AML-193 (cell line): ENCODE results near the gene TUBB4A.
A peak's percentile ranks its signal among the peaks of the same experiment; 100 is the strongest.

Experiments
- DNase-seq, 2 experiments: peaks; one replicate each; lab custom pipeline; 2025; lab: John Stamatoyannopoulos, UW

TUBB4A gene

DNA sequence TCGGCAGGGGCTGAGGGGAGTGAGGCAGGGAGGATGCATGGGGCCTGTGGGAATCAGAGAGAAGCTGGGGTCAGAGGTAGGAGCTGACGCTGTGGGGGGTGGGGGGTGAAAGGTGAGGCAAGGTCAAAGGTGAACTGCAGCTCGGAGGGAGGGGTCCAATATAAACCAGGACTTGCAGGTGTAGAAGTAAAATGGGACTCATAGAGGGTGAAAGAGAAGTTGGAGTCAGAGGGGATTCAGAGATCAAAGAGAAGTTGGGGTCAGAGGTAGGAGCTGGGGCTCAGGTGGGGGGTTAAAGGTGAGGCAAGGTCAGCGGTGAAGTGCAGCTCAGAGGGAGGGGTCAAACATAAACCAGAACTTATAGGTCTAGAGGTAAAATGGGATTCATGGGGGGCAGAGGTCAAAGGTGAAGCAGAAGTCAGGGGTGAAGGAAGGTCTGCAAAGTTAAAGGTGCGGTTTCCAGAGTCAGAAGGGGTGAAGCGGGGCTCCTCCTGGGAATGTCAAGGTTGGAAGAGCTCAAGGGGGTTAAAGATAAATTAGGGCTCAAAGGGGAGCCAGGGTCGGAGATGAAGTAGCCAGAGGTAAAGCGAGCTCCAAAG lies 7.6 kb downstream of the TUBB4A start:
- DNase-seq, result no peak

DNA sequence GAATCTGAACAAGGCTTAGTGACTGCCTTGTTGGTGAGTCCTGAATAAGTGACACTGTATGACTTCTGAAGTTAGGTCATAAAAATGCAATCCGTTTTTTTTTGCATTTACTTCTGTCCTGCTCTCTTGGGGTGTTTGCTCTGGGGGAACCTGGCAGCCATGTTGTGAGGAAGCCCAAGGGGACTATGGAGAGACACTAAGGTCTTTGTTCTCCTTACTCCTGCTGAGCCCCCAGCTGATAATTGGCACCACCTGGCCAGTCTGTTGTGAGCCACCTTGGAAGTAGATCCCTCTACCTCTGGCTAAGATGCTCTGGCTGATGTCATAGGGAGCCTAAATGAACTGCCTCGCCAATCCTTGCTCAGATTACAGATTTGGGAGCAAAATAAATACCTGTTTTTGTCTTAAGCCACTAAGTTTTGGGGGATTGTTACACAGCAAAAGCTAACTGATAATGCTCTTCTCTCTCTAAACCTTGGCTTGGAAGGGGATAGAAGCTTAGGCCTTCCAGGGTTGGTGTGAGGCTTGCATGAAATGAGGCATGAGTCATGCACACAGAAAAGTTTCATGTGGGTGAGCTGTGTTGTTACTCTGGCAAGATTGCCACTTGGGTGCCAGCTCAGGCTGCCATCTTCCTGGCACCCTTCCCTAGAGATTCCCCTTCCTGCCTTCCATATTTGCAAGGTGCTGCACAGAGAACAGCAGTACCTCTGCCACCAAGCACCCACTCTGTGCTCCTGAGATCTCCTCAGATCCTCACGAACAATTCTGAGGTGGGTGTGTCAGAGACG lies 10.1 kb downstream of the TUBB4A start:
- DNase-seq, result no peak

DNA sequence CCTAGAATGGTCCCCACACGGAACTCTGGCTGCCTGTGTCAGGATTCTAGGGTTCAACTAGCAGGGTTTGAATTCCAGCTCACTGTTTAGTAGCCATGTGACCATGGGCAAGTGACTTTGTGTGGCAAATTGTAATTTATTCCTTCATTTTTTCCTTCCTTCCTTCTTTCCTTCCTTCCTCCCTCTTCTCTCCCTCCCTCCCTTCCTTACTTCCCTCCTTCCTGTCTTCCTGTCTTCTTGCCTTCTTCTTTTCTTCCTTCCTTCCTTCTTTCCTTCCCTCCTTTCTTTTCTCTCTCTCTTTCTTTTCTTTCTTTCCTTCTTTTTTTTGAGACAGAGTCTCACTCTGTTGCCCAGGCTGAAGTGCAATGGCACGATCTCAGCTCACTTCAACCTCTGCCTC lies 12.0 kb downstream of the TUBB4A start:
- no peak for DNase-seq

DNA sequence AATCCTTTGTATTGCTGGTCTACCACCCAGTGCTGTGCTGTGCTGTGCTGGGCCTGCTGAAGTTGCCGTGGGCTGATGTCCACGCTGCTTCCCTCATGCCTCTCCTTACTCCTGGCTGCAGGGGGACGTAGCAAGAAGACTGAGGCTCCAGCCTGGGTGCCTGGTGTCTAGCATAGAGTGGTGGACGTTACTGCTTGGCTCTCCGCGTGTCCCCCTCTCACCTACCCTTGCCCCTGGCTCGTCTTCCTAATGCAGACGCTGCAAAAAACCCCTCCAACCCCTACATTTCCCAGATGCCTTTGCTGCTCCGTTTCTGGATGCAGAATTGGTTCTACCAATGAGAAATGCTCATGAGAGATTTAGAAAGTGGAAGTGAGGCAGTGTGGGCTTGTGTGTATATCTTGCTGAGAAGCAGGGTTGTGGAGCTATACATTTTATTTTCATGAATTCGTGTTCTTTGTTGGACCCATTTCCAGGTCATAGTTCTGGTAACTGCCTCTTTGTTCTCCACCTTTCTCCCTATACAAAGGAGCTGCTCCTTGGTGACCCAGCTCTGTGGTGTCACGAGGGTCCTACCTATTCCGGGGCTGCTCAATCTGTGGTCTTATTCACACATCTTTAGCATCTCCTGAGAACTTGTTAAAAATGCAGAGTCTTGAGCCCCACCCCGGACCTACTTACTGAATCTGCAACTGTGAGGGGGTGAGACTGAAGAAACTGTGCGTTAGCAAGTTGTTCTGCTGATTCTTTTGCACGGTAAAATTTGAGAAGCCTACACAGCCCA lies 12.6 kb downstream of the TUBB4A start:
- DNase-seq, result no peak

DNA sequence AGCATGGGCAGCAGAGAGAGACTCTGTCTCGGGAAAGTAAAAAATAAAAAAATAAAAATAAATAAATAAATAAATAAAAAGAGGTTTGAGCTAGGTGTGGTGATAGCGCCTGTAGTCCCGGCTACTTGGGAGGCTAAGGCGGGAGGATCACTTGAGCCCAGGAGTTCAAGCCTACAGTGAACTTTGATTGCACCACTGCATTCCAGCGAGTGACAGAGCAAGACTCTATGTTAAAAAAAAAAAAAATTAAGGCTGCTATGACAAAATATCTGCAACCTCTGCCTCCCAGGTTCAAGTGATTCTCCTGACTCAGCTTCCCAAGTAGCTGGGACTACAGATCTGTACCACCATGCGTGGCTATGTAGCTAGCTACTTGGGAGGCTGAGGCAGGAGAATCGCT lies 17.3 kb downstream of the TUBB4A start:
- DNase-seq, result no peak

DNA sequence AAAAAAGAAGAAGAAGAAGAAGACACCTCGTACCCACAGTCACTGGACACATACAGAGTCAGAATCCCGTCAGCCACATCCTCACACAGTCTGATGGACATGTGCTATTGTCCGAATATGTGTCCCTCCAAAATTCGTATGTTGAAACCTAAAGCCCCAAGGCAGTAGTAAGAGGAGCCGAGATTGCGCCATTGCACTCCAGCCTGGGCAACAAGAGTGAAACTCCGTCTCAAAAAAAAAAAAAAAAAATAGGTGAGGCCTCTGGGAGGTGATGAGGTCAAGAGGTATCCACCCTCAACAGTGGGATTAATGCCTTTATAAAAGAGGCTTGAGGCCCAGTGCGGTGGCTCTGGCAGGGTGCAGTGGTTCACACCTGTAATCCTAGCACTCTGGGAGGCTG lies 17.9 kb downstream of the TUBB4A start:
- DNase-seq, result no peak

DNA sequence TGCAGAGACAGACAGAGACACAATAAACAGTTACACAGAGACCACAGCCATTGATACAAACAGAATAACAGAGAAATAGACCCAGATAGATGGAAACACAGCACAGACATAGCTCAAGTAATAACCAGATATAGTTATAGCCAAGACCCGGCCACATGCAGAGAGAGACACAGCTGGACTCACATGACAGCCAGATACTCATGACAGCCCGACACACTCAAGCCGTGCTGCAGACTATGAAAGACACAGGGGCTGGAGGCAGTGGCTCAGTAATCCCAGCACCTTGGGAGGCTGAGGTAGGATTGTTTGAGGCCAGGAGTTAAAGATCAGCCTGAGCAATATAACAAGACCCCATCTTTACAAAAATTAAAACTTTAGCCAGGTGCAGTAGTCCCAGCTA lies 18.9 kb downstream of the TUBB4A start:
- DNase-seq, result no peak

DNA sequence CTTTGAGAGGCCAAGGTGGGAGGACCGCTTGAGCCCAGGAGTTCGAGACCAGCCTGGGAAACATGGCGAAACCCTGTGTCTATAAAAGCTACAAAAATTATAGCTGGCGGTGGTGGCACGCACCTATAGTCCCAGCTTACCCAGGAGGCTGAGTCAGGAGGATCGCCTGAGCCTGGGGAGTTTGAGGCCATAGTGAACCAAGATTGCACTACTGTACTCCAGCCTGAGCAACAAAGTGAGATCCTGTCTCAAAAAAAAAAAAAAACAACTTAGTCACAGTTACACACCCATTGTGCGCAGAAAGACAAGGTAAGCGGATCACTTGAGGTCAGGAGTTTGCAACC lies 19.8 kb downstream of the TUBB4A start:
- no peak for DNase-seq

DNA sequence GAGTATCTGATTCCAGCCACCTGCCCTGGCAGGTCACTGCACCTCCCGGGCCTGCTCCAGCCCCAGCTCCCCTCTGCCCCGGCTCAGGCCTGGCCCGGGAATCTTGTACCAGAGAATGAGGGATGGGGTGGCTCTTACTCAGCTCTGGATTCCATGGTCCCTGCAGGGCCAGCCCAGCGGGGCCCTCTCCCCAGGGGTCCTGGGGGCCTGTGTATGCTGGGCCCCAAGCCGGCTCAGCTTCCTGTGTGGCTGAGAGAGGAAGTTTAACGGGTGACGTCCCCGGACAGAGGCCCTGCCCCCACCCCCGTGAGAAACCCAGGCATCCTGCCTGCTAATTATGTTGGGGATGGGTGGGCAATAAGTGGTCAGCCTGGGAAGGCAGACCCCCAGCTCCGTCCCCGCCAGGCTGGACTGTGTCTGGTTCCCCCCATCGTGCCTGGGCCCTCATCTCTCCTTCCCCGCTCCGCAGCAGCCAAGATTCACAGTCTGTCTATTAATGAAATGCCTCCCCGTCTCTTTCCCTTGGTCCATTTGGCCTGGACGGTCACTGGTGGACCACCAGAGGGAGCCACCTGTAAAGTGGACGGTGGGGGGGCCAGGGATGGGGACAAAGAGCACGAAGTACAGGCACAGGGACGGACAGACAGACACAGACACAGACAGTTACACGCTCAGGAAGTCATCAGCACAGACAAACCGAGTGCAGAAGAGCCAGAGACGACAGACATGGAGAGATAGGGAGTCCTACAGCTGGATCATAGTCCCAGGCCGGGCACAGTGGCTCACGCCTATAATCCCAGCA lies 20.4 kb downstream of the TUBB4A start, which contains the start of gene DENND1C:
Gene DENND1C (minus strand): TSS at position 247 of the 802 bp plus-strand sequence. CDS start 92 bp downstream, at position 155.
- DNase-seq, result peak; percentile 30 to 55

DNA sequence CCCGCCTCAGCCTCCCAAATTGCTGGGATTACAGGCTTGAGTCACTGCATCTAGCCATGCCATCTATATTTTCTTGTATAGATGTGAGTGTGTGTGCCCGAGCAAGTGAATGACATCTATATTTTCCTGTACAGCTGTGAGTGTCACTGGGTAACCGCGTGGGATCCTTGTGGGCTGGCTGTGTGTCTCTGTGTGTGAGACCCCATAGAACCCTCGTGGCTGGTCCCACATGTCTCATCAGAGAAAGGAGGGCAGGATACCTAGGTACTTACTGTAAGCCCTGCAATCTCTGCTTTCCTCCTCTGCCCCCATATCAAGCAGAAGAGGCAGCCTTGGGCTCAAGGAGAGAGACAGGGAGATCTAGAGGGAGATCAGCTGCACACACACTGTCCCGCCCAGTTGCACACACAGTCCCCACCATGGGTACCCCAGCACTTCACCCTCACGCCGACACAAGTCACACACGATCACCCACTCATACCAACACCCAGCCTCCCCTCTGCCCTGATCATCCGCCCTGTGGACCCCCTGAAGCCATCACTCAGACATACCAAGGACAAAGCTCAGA lies 21.2 kb downstream of the TUBB4A start:
- DNase-seq, result no peak

DNA sequence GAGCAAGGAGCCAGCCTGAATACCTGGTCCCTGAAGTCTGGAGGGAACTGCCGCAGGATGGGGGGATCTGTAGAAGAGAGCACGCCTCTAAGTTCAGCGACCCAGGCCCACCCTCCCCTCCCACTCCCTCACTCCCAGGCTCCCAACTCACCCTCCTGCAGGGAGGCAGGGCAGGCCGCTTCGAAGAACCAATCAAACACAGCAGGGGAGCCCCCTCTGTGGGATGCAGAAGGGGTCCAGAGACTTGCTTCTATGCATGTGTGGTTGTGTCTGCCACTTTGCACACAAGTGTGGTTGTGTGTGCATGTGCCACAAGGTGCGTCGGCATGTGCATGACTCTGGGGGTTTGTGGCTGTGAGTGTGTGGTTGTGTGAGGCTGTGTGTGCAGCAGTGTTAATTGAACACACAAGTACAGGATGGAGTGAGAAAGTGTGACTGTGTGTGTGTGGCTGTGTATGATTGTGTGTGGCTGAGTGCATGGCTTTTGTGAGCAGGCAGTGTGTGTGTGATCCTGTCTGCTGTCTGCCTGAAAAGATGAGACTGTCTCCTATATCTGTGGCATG lies 22.2 kb downstream of the TUBB4A start:
- no peak for DNase-seq

DNA sequence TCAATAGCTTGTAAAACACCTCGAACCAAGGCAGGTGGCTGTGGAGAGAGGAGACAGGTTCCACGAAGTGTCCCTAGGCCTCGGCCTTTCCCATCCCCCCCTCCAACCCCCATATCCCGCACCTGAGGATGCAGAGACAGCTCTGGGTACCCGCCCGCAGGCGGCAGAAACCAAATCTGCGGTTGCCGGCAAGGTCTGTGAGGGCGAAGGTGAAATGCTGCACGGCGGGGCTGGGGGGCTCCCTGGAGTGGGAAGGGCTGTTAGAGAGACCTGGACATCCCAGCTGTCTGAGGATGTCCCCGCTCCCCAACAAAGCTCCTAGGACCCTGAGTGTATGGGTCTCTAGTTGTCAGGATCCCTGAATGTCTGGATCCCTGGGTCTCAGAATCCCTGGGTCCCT lies 23.3 kb downstream of the TUBB4A start:
- no peak for DNase-seq

DNA sequence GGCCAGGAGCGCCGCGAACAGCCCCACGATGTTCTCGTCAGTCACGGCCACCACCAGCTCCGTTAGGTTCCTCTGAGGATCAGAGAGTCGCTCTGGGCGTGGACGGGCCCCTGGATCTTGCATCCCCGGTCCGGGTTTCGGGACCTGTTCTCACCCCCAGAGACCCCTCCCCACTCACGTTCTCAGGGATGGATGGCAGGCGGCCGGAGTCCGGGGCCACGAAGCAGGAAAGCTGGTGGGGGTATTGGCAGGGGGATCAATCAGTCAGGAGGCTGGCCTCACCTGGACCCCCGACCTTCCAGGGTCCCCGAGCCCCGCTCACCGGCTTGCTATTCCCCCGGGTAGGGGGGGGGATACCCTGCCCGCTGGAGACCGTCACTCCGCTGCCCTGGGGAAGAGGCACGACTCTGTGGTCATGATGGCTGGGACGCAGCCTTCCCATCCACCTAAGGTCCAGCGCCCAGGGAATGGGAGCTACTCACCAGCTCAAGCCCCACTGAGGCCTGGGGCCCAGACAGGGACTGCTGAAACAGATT lies 25.1 kb downstream of the TUBB4A start:
- DNase-seq, result no peak

DNA sequence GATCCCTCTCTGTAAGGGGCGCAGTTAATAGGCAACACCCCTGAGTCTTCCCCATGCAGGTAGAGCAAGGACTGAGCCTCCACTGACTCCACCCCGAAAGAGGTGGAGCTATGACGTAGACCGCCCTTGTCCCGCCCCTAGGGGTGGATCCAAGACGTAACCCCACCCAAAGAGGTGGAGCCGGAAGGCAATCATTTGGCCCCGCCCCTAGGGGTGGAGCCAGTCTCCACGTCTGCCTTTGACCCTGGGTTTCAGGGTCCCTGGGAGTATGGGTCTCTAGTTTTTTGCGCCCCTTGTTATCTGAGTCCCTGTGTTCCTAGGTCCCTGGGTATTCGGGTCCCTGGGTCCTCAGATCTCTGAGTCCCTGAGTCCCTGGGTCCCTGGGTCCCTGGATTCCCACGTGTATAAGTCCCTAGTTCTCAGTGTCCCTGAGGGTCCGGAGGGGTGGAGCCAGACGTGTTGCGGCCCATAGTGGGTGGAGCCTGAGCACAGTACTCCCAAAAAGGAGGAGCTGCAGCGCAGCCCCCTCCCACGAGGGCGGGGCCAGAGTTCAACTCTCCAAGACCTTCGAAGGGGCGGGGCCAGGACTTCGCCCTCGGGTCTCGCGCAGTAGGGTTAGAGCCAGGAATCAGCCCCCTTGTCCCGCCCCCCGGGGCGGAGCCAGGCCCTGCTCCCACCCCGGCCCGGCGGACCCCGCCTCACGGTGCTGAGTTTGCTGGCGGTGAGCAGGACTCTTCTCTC lies 25.8 kb downstream of the TUBB4A start:
- DNase-seq, result no peak

DNA sequence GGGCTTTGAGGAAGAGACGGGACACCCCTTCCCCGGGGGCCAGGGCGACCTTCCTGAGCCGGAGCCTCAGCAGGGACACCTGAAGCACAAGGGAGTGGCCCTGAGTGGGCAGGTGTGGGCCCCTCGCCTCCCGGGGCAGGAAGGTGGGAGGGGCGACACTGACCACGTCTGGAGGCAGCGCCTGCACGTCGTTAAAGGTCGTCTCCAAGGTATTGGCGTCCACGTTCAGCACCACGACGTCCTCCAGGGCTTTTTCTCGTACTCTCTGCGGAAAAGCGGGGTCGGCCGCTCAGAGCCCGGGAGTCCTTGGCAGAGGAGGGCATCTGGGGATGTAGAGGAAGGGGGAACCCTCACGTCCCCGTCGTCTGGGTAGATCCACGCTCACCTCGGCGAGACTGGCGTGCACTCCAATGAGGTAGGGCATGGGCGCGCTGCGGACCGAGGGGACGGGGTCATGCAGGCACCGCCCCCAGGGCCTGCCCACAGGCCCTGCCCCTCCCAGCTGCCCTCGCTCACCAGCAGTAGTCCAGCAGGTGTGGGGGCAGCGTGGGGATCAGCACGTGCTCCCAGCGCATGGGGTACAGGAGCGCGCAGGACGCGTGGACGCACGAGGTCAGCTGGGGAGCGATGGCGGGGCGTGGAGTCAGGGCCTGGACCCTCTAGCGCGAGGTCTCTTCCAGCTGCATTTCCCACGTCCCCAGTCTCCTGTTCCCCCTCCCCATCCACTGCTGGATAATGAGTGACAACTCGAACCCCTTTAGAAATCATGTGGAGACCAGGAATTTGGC lies 26.6 kb downstream of the TUBB4A start:
- DNase-seq, result no peak

DNA sequence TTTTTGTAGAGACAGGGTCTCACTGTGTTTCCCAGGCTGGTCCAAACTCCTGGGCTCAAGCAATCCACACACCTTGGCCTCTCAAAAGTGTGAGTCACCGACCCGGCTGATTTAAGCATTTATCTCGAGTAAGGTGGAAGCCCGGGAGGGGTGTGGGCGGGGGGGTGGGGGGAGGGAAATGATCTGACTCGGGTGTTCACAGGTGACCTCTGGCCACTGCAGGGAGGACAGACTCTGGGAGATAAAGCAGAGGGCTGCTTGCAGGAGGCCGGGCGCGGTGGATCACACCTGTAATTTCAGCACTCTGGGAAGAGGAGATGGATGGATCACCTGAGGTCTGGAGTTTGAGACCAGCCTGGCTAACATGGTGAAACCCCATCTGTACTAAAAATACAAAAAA lies 28.5 kb downstream of the TUBB4A start:
- DNase-seq, result no peak

DNA sequence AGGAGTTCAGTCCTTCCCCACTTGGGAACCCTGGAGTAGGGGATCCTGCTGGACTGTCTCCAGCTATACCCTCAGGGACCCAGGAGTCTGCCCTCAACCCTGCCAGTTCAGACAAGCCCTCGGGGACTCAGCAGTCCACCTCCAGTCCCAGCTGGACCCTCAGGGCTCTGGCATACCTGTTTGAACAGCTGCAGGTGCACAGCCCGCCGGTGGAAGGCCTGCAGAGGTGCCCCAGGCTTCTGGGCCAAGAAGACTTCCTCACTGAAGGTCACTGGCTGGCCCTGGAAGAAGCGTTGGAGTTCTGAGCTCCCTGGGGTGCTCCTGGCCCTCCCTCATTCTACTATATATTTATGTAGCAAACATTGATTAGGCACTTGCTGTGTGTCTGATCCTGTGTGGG lies 29.4 kb downstream of the TUBB4A start:
- no peak for DNase-seq

DNA sequence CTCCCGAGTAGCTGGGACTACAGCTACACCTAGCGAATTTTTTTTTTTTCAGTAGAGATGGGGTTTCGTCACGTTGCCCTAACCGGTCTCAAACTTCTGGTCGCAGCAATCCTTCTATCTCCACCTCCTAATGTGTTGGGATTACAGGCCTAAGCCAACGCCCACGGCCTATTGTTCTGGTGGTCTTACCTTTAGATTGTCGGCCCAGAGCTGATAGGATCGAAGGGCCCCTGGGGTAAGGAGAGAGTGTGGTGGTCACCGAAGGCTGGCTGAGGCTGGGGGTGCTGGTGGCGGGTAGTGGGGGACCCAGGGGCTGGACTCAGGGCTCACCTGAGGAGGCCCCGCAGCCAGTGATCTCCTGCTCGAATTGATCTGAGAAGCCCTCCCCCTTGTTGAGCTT lies 31.0 kb downstream of the TUBB4A start:
- no peak for DNase-seq

DNA sequence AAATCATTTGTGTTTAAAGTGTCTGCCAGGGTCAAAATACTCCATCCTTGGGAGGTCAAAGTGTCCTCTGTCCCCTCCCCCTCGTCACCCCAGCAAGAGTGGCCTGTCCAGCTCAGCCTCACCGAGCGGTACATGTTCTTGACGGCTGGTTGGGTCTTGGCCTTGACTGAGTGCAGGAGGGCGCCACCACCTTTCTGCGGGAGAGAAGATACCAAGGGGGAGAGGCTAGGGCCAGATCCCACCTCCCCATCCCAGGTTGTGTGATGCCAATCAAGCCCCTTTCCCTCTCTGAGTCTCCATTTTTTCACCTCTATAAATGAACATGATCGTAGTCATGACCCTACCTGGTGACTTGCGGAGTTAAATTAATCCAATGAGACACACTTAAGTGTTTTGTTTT lies 31.9 kb downstream of the TUBB4A start:
- no peak for DNase-seq

DNA sequence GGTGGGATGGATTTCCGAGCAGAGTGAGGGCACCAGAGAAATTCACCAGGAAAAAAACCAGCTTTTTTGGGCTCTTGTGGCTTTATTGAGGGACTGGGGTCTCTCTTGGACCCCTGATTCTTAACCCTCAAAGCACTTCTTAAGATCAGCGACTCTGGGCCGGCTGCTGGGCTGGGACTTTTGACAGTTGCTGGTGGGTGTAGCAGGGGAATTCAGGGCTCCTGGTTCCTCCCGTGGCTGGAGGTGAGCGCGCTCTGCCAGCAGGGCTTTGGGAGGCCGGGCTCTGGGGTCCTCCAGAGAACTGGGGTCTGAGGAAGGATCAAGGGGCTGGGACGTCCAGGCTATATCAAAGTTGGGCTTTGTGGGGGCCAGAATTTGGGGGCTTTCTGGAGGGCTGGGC lies 34.7 kb downstream of the TUBB4A start:
- DNase-seq, result no peak
